MG63 (cell line): Measurements from ENCODE around the gene USF3. TPM values are rescaled to one million over a fixed set of nuclear protein-coding genes. Genes with fewer than 3 reads are reported as not detected.

Experiments used
- DNase-seq: peaks from one replicate; pipeline ENCODE4 v3.0.0-alpha.2; 2020
- H3K27me3 ChIP-seq: fragments of 250-450 bp; sonication (Bioruptor Pico); 2 replicates; pipeline ENCODE4 v1.5.1; 2020; ENCODE audit warnings: mild to moderate bottlenecking, moderate library complexity
- H3K36me3 ChIP-seq: fragments of 250-450 bp; sonication (Bioruptor Pico); 2 replicates; pipeline ENCODE4 v1.5.1; 2020; ENCODE audit warnings: mild to moderate bottlenecking, moderate library complexity
- H3K4me3 ChIP-seq: fragments of 250-450 bp; sonication (Bioruptor Pico); 2 replicates; pipeline ENCODE4 v1.5.1; 2020; ENCODE audit warnings: mild to moderate bottlenecking, moderate library complexity
- H3K9me3 ChIP-seq: fragments of 250-450 bp; sonication (Bioruptor Pico); 2 replicates; pipeline ENCODE4 v1.5.1; 2020; ENCODE audit warnings: mild to moderate bottlenecking, moderate library complexity
- total RNA-seq: library from RNA; depleted of rRNA; stranded (reverse); fragments of >200 nt; shearing (Covaris generic); gene quantifications from 2 replicates; pipeline ENCODE4 v1.2.3, GENCODE V29; 2014; ENCODE audit warnings: low replicate concordance; rRNA removed

The USF3 gene
- total RNA-seq, 1 experiment from 2014 or later: 3.3 TPM

GRCh38 chr3:113602836-113603235 is 93.6 kb downstream of the USF3 start:
- DNase-seq: no peak
- Histone ChIP-seq H3K27me3 (0 out of 2 replicates have a peak, but pooled peaks cover 4% of the 10 kb centered on the region), H3K4me3 (no peak overlapping the region), H3K36me3 (no peaks in the 10 kb centered on the region), H3K9me3 (no peaks in the 10 kb centered on the region)

GRCh38 chr3:113602256-113602655 is 94.2 kb downstream of the USF3 start:
- no peak for DNase-seq
- Histone ChIP-seq H3K4me3 (no peak overlapping the region), H3K27me3 (0 out of 2 replicates have a peak, but pooled peaks cover 4% of the 10 kb centered on the region), H3K9me3 (no peaks in the 10 kb centered on the region), H3K36me3 (no peaks in the 10 kb centered on the region)

GRCh38 chr3:113601240-113601639 is 95.2 kb downstream of the USF3 start:
- Histone ChIP-seq H3K36me3 (no peaks in the 10 kb centered on the region), H3K9me3 (no peaks in the 10 kb centered on the region), H3K4me3 (no peak overlapping the region), H3K27me3 (0 out of 2 replicates have a peak, but pooled peaks cover 4% of the 10 kb centered on the region)
- DNase-seq: no peak

- DNase-seq: peak; percentile 41
- Histone ChIP-seq H3K4me3 (no peak overlapping the region), H3K9me3 (no peaks in the 10 kb centered on the region), H3K36me3 (no peaks in the 10 kb centered on the region), H3K27me3 (0 out of 2 replicates have a peak, but pooled peaks cover 4% of the 10 kb centered on the region)
Observed at GRCh38 chr3:113600418-113601182, 95.8 kb downstream of the USF3 start.

Other genes with a start within 250 kb of the USF3 start
- gene SPICE1, start 181.5 kb downstream of the USF3 start, total RNA-seq: 13.4 and 14.0 TPM in 2 replicates
- not detected in 2 replicates for gene SIDT1, start 164.1 kb downstream of the USF3 start, total RNA-seq
- gene NAA50, start 49.6 kb upstream of the USF3 start, total RNA-seq: 57.1 and 101 TPM in 2 replicates
- 54.5 and 79.5 TPM in 2 replicates for gene ATP6V1A, start 50.4 kb upstream of the USF3 start, total RNA-seq
- gene GRAMD1C, start 142.1 kb upstream of the USF3 start, total RNA-seq: 1.8 and 2.5 TPM in 2 replicates